HepG2 (cell line): ENCODE data around the gene NUDT13. TPM values are rescaled to one million over a fixed set of nuclear protein-coding genes. Genes with fewer than 3 reads are reported as not detected.

Experiments
- ATAC-seq: fragments of 200-7000 bp; cut with Tn5 transposase; 3 replicates; pipeline ENCODE4 v1.9.1; 2020; ENCODE audit warnings: mild to moderate bottlenecking, moderate library complexity
- BruUV-seq: library from RNA; stranded (reverse); fragments of 400-500 nt; replicated peaks from 2 replicates; lab custom pipeline; 2021; lab: Mats Ljungman, UMichigan
- CTCF ChIA-PET: fragments of 300-600 bp; formaldehyde crosslinking; extraction: SDS; loops from one replicate; lab custom pipeline; 2021; ENCODE audit warnings: low total read pairs, inconsistent platforms, low intra/inter-chr PET ratio; lab: Yijun Ruan, JAX
- POLR2A ChIA-PET: fragments of 350-600 bp; sonication (Branson Sonifier 250); formaldehyde crosslinking; loops from one replicate; lab custom pipeline; 2020; ENCODE audit warnings: antibody characterized with exemption, inconsistent platforms; lab: Yijun Ruan, JAX
- DNase-seq: peaks from one replicate; pipeline ENCODE4 v3.0.0-alpha.2; 2015; ENCODE audit warnings: low spot score
- FAIRE-seq: peaks from 3 replicates; lab custom pipeline; 2011; peaks lifted over from hg19 to GRCh38; lab: Jason Lieb, UNC
- H2AFZ ChIP-seq: one replicate; pipeline ENCODE4 v1.6.1; 2011; ENCODE audit warnings: low read length, inconsistent platforms
- H3K27ac ChIP-seq: fragments of 300-600 bp; 3 replicates; pipeline ENCODE4 v1.8.0; 2011; ENCODE audit warnings: mixed run types, mild to moderate bottlenecking, mixed read lengths, low read length, inconsistent platforms; ENCODE audit not compliant: insufficient read depth; ENCODE audit errors: extremely low read length
- H3K27me3 ChIP-seq, 2 experiments: fragments of 200-600 bp in 1 of 2; 2 replicates in 1 of 2; 3 replicates in 1 of 2; pipeline versions ENCODE4 v1.6.0 to v1.8.0; 2011; ENCODE audit warnings: low read length in 2 of 2, mild to moderate bottlenecking in 2 of 2, moderate library complexity in 2 of 2, inconsistent platforms in 1 of 2; ENCODE audit not compliant: insufficient read depth in 2 of 2, control insufficient read depth in 1 of 2
- H3K36me3 ChIP-seq, 2 experiments: fragments of 200-600 bp in 1 of 2; replicated peaks in 1 of 2; 2 replicates in 1 of 2; 3 replicates in 1 of 2; pipeline versions ENCODE4 v1.5.1 to v1.8.0; 2011; ENCODE audit warnings: low read length in 2 of 2, inconsistent platforms in 1 of 2; ENCODE audit not compliant: insufficient read depth in 2 of 2, control insufficient read depth in 1 of 2
- H3K4me1 ChIP-seq: 2 replicates; pipeline ENCODE4 v1.5.1; 2012; ENCODE audit warnings: low read length, inconsistent platforms; ENCODE audit not compliant: insufficient read depth
- H3K4me2 ChIP-seq: 2 replicates; pipeline ENCODE4 v1.6.0; 2011; ENCODE audit warnings: low read depth, low read length, inconsistent platforms
- H3K4me3 ChIP-seq, 3 experiments: fragments of 200-600 bp in 1 of 3; sonication (generic), shearing (Covaris generic) in 1 of 3; replicated peaks in 1 of 3; 2 replicates each; pipeline ENCODE4 v1.5.1; 2011 to 2016; ENCODE audit warnings: low read length in 3 of 3, inconsistent platforms in 2 of 3, low read depth in 2 of 3, mild to moderate bottlenecking in 2 of 3, control low read depth in 1 of 3, mixed read lengths in 1 of 3; ENCODE audit not compliant: insufficient read depth in 1 of 3
- H3K79me2 ChIP-seq: one replicate; pipeline ENCODE4 v1.6.1; 2011; ENCODE audit warnings: low read length, inconsistent platforms; ENCODE audit not compliant: insufficient read depth
- H3K9ac ChIP-seq: 2 replicates; pipeline ENCODE4 v1.6.0; 2011; ENCODE audit warnings: mild to moderate bottlenecking, low read depth, low read length, inconsistent platforms; ENCODE audit not compliant: insufficient read depth
- H3K9me3 ChIP-seq: 2 replicates; pipeline ENCODE4 v1.5.1; 2012; ENCODE audit warnings: mild to moderate bottlenecking, low read length
- H4K20me1 ChIP-seq: 2 replicates; pipeline ENCODE4 v1.6.0; 2011; ENCODE audit warnings: inconsistent platforms, mild to moderate bottlenecking, low read length, moderate library complexity; ENCODE audit not compliant: insufficient read depth
- CAMTA2 ChIP-seq: sonication (generic); formaldehyde crosslinking; IDR thresholded peaks from 2 replicates; pipeline ENCODE4 v1.4.0; 2020; ENCODE audit warnings: mild to moderate bottlenecking, missing genetic modification reagents, borderline replicate concordance
- EHMT2 ChIP-seq: fragments of 200-600 bp; sonication (generic); IDR thresholded peaks from 2 replicates; pipeline ENCODE4 v1.7.0; 2017; ENCODE audit warnings: antibody characterized with exemption, low read depth, low read length, borderline replicate concordance
- RBM22 ChIP-seq: fragments of 200-400 bp; formaldehyde crosslinking; optimal IDR thresholded peaks from 2 replicates; pipeline ENCODE3; 2017; ENCODE audit warnings: mild to moderate bottlenecking, low read length, moderate library complexity
- TGIF2 ChIP-seq: IDR thresholded peaks from 2 replicates; pipeline ENCODE4 v1.6.1; 2016; ENCODE audit warnings: control low read depth, missing compliant biosample characterization
- WGBS: methylation state at CpG from one replicate; pipeline ENCODE4 v1.1.6; 2017; ENCODE audit warnings: low lambda C conversion rate; 5-methylcytosine and 5-hydroxymethylcytosine counted together
- in situ Hi-C: cut with HindIII; loops from 2 replicates; pipeline ENCODE4 v1.10.0; 2017; ENCODE audit warnings: low pct_unique_long_range_greater_than_20kb; ENCODE audit not compliant: extremely low pct_ligation_motif_present
- intact Hi-C: fragments of 100-400 bp; cut with micrococcal nuclease; formaldehyde crosslinking; loops from one replicate; pipeline ENCODE4 v1.10.0; 2022; ENCODE audit not compliant: unreplicated experiment
- polyA plus RNA-seq, 8 experiments: library from polyadenylated mRNA; depleted of rRNA in 3 of 8; stranded (reverse) in 7 of 8; unstranded in 1 of 8; fragments of >200 nt; fragmentation: Illumina TruSeq in 4 of 8; extraction: Trizol in 4 of 8; gene quantifications; 2 replicates each; pipeline versions ENCODE4 v1.2.1 to v1.2.3, GENCODE V29; 2011 to 2016; ENCODE audit warnings: low read depth in 4 of 8, missing spikeins in 1 of 8, mixed read lengths in 1 of 8; ENCODE audit not compliant: insufficient read depth in 1 of 8
- total RNA-seq, 5 experiments: library from RNA; depleted of rRNA; stranded (reverse); fragments of >200 nt; fragmentation: Illumina TruSeq; extraction: Trizol; gene quantifications; 2 replicates each; pipeline ENCODE4 v1.2.3, GENCODE V29; 2016; ENCODE audit warnings: low read depth in 1 of 5
- TF ChIP-seq, protein P1 (sequence below): sonication (generic); formaldehyde crosslinking; IDR thresholded peaks from 2 replicates; pipeline ENCODE4 v1.4.0; 2020; ENCODE audit warnings: missing genetic modification reagents, borderline replicate concordance
- TF ChIP-seq, protein P2 (sequence below): sonication (generic); formaldehyde crosslinking; IDR thresholded peaks from 2 replicates; pipeline ENCODE4 v1.5.1; 2020; ENCODE audit warnings: mild to moderate bottlenecking, missing genetic modification reagents, moderate library complexity

The NUDT13 gene
- total and polyA plus RNA-seq, 2 of the 13 experiments (the other 11 are each of a cell fraction or from before 2014, with no cell fraction given) = 4.2 to 6.5 TPM

DNA sequence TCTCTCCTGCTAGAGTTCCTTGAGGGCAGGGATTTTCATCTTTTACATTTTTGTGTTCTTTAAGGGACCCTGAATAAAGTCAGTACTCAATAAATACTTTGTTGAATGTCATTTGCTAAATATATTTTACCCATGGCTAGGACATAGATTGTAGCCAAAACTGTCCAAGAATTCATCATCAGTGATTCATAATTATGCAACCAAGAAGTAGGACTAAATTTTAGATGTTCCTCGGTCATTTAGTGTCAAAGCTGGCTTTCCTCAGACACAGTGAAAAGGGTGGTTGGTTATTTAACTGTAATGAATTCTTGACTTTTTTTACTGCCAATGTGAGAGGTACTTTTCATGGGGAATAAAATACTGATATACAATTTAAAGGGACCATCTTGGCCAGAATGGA, 3.3 kb downstream of the NUDT13 start:
- ATAC-seq = no peak

More for the DNA sequence above, 3.3 kb downstream of the NUDT13 start:
- H3K4me2 ChIP-seq = no peak overlapping the region
- H3K9me3 ChIP-seq = no peaks in the 10 kb centered on the region
- no peaks in the 10 kb centered on the region for H3K36me3 ChIP-seq
- no peak overlapping the region for H2AFZ ChIP-seq
- CTCF ChIA-PET = no interaction called here
- TF ChIP-seq, protein P1, sequence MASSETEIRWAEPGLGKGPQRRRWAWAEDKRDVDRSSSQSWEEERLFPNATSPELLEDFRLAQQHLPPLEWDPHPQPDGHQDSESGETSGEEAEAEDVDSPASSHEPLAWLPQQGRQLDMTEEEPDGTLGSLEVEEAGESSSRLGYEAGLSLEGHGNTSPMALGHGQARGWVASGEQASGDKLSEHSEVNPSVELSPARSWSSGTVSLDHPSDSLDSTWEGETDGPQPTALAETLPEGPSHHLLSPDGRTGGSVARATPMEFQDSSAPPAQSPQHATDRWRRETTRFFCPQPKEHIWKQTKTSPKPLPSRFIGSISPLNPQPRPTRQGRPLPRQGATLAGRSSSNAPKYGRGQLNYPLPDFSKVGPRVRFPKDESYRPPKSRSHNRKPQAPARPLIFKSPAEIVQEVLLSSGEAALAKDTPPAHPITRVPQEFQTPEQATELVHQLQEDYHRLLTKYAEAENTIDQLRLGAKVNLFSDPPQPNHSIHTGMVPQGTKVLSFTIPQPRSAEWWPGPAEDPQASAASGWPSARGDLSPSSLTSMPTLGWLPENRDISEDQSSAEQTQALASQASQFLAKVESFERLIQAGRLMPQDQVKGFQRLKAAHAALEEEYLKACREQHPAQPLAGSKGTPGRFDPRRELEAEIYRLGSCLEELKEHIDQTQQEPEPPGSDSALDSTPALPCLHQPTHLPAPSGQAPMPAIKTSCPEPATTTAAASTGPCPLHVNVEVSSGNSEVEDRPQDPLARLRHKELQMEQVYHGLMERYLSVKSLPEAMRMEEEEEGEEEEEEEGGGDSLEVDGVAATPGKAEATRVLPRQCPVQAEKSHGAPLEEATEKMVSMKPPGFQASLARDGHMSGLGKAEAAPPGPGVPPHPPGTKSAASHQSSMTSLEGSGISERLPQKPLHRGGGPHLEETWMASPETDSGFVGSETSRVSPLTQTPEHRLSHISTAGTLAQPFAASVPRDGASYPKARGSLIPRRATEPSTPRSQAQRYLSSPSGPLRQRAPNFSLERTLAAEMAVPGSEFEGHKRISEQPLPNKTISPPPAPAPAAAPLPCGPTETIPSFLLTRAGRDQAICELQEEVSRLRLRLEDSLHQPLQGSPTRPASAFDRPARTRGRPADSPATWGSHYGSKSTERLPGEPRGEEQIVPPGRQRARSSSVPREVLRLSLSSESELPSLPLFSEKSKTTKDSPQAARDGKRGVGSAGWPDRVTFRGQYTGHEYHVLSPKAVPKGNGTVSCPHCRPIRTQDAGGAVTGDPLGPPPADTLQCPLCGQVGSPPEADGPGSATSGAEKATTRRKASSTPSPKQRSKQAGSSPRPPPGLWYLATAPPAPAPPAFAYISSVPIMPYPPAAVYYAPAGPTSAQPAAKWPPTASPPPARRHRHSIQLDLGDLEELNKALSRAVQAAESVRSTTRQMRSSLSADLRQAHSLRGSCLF = no peak
- TF ChIP-seq, protein P2, sequence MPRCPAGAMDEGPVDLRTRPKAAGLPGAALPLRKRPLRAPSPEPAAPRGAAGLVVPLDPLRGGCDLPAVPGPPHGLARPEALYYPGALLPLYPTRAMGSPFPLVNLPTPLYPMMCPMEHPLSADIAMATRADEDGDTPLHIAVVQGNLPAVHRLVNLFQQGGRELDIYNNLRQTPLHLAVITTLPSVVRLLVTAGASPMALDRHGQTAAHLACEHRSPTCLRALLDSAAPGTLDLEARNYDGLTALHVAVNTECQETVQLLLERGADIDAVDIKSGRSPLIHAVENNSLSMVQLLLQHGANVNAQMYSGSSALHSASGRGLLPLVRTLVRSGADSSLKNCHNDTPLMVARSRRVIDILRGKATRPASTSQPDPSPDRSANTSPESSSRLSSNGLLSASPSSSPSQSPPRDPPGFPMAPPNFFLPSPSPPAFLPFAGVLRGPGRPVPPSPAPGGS (CRISPR knock-in tag) = no peak
- TF ChIP-seq RBM22 (no peak), CAMTA2 (no peak), EHMT2 (no peak), TGIF2 (CRISPR knock-in tag) (no peak)
- BruUV-seq = no TSS peak
- in situ Hi-C loops (no loop called here), intact Hi-C loops (no loop called here)
- H3K27me3 ChIP-seq = no peaks in the 10 kb centered on the region
- H3K4me3 ChIP-seq = no peak overlapping the region
- H3K9ac ChIP-seq = no peak overlapping the region
- H4K20me1 ChIP-seq = no peaks in the 10 kb centered on the region
- WGBS = 97% methylated on average over 1 of the region's 1 CpG
- H3K27ac ChIP-seq = no peak overlapping the region
- FAIRE-seq (no peak), DNase-seq (no peak)
- POLR2A ChIA-PET = interaction anchor here (0.9 kb wide), 1 partner anchor 17 kb away, joined by 4 read pairs; no protein-coding TSS in a partner anchor
- peaks cover 3% of the 10 kb centered on the region for H3K79me2 ChIP-seq
- H3K4me1 ChIP-seq = peaks cover 26% of the 10 kb centered on the region
